Measurements from ENCODE around the gene MBIP. TPM values are rescaled to one million over a fixed set of nuclear protein-coding genes. Genes with fewer than 3 reads are reported as not detected.

Gene MBIP
- total and polyA plus RNA-seq, 9 donors, result 18.4 to 35.2 (median 25.3) TPM

- Histone ChIP-seq H3K27ac (no peak overlapping the region), H3K27me3 (no peaks in the 10 kb centered on the region), H3K36me3 (no peaks in the 10 kb centered on the region), H3K4me3 (no peak overlapping the region), H3K4me1 (ENCODE audit: insufficient read depth) (no peaks in the 10 kb centered on the region), H3K9me3 (no peaks in the 10 kb centered on the region)
- no peak for DNase-seq
- WGBS, 3 donors, result 42 to 58% (median 51%) methylated on average over 1 of the region's 1 CpG
- intact Hi-C loops (cut with DNase I), result no loop called here
- no peak for TF ChIP-seq CTCF (IDR thresholded peaks at IDR 0.05)
- no peak for TF ChIP-seq POLR2A (IDR thresholded peaks at IDR 0.05)
- no peak for TF ChIP-seq EP300 (IDR thresholded peaks at IDR 0.05)
These were observed 49.2 kb downstream of the MBIP start for GRCh38 chr14:36271222-36271621.

GRCh38 chr14:36270191-36270590, 50.2 kb downstream of the MBIP start:
- 84 to 87% (median 85%) methylated on average over 2 of the region's 2 CpGs for WGBS, 3 donors

GRCh38 chr14:36268121-36268520, 52.3 kb downstream of the MBIP start:
- DNase-seq, result no peak
- Histone ChIP-seq H3K4me1 (ENCODE audit: insufficient read depth) (no peaks in the 10 kb centered on the region), H3K27me3 (no peaks in the 10 kb centered on the region), H3K4me3 (no peak overlapping the region), H3K36me3 (no peaks in the 10 kb centered on the region), H3K27ac (no peak overlapping the region), H3K9me3 (no peaks in the 10 kb centered on the region)
- 78 to 84% (median 79%) methylated on average over 3 of the region's 3 CpGs for WGBS, 3 donors
- intact Hi-C loops (cut with DNase I), result no loop called here
- TF ChIP-seq CTCF (IDR thresholded peaks at IDR 0.05) (no peak), POLR2A (IDR thresholded peaks at IDR 0.05) (no peak)

More at GRCh38 chr14:36270191-36270590, 50.2 kb downstream of the MBIP start:
- no peaks in the 10 kb centered on the region for H3K9me3 ChIP-seq
- DNase-seq, result no peak
- no peak overlapping the region for H3K27ac ChIP-seq
- no peak overlapping the region for H3K4me3 ChIP-seq
- H3K27me3 ChIP-seq, result no peaks in the 10 kb centered on the region
- TF ChIP-seq EP300 (IDR thresholded peaks at IDR 0.05) (no peak), CTCF (IDR thresholded peaks at IDR 0.05) (no peak), POLR2A (IDR thresholded peaks at IDR 0.05) (no peak)
- no peaks in the 10 kb centered on the region for H3K4me1 ChIP-seq (ENCODE audit: insufficient read depth)
- no peaks in the 10 kb centered on the region for H3K36me3 ChIP-seq
- intact Hi-C loops (cut with DNase I), result no loop called here

GRCh38 chr14:36264595-36264994, 55.8 kb downstream of the MBIP start:
- H3K27me3 ChIP-seq, result no peaks in the 10 kb centered on the region
- H3K36me3 ChIP-seq, result no peaks in the 10 kb centered on the region
- no peak overlapping the region for H3K27ac ChIP-seq
- no peak for DNase-seq
- TF ChIP-seq CTCF (IDR thresholded peaks at IDR 0.05), result no peak
- no peak for TF ChIP-seq EP300 (IDR thresholded peaks at IDR 0.05)
- no peak for TF ChIP-seq POLR2A (IDR thresholded peaks at IDR 0.05)
- no peaks in the 10 kb centered on the region for H3K4me1 ChIP-seq (ENCODE audit: insufficient read depth)
- intact Hi-C loops (cut with DNase I), result no loop called here
- 90 to 95% (median 91%) methylated on average over 2 of the region's 2 CpGs for WGBS, 3 donors
- H3K4me3 ChIP-seq, result no peak overlapping the region
- no peaks in the 10 kb centered on the region for H3K9me3 ChIP-seq

GRCh38 chr14:36264107-36264506, 56.3 kb downstream of the MBIP start:
- Histone ChIP-seq H3K9me3 (no peaks in the 10 kb centered on the region), H3K27me3 (no peaks in the 10 kb centered on the region), H3K36me3 (no peaks in the 10 kb centered on the region), H3K27ac (no peak overlapping the region), H3K4me1 (ENCODE audit: insufficient read depth) (no peaks in the 10 kb centered on the region), H3K4me3 (no peak overlapping the region)
- TF ChIP-seq CTCF (IDR thresholded peaks at IDR 0.05) (no peak), POLR2A (IDR thresholded peaks at IDR 0.05) (no peak), EP300 (IDR thresholded peaks at IDR 0.05) (no peak)
- no peak for DNase-seq
- intact Hi-C loops (cut with DNase I), result no loop called here

All from ovary (tissue), 9 donors.